Effector memory CD8-positive, alpha-beta T cell (primary cell): Measurements from ENCODE around the gene RECQL5.
A peak's percentile ranks its signal among the peaks of the same experiment; 100 is the strongest.

Source experiments
- ATAC-seq: fragments of 150-1000 bp; cut with Tn5 transposase; replicated peaks from 2 replicates; pipeline ENCODE4 v1.10.0; 2021; ENCODE audit warnings: mild to moderate bottlenecking, moderate library complexity
- DNase-seq, 3 experiments: peaks; one replicate each; pipeline ENCODE4 v3.0.0; 2021
- H3K27ac Mint-ChIP-seq, 2 donors: one replicate each; pipeline ENCODE4 v1.8.0; 2022; ENCODE audit warnings: mild to moderate bottlenecking in 2 of 2, mixed read lengths in 2 of 2, moderate library complexity in 2 of 2
- H3K27me3 Mint-ChIP-seq, 2 donors: one replicate each; pipeline ENCODE4 v1.8.0; 2022; ENCODE audit warnings: mixed read lengths in 2 of 2
- H3K36me3 Mint-ChIP-seq: one replicate; pipeline ENCODE4 v1.8.0; 2022; ENCODE audit warnings: mild to moderate bottlenecking, moderate library complexity, mixed read lengths; ENCODE audit not compliant: insufficient read depth
- H3K4me1 Mint-ChIP-seq, 2 donors: one replicate each; pipeline ENCODE4 v1.8.0; 2022; ENCODE audit warnings: low read depth in 2 of 2, mixed read lengths in 2 of 2
- H3K4me3 Mint-ChIP-seq, 2 donors: one replicate each; pipeline ENCODE4 v1.8.0; 2022; ENCODE audit warnings: mild to moderate bottlenecking in 2 of 2, mixed read lengths in 2 of 2, moderate library complexity in 2 of 2
- H3K9me3 Mint-ChIP-seq, 2 donors: one replicate each; pipeline ENCODE4 v1.8.0; 2022; ENCODE audit warnings: mixed read lengths in 2 of 2

The RECQL5 gene

DNA sequence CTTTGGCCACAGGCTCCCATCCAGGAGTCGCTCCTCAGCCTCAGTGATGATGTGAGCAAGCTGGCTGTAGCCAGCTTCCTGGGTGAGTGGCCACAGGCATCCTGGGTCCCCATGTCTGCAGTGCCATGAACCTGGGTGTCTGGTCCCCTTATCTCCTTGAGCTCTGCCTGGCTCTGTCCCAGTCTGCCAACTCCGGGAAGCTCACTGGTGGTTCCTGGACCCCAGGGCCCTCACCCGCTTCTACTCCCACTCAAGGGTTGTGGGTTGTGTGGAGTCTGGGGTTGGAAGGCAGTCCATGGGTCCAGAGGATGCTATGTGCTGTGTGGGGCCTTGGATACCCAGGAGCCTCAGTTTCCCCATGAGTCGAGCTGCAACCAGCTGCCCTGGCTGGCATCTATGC, 45.5 kb downstream of the RECQL5 start:
- ATAC-seq (no peak), DNase-seq (no peak)
- H3K27me3 Mint-ChIP-seq, result no peaks in the 10 kb centered on the region
- no peak overlapping the region for H3K4me3 Mint-ChIP-seq
- no peak overlapping the region for H3K27ac Mint-ChIP-seq
- peaks cover 0 to 2% of the 10 kb centered on the region in 2 donors for H3K4me1 Mint-ChIP-seq
- H3K9me3 Mint-ChIP-seq, result no peaks in the 10 kb centered on the region
- peaks cover 6% of the 10 kb centered on the region for H3K36me3 Mint-ChIP-seq

DNA sequence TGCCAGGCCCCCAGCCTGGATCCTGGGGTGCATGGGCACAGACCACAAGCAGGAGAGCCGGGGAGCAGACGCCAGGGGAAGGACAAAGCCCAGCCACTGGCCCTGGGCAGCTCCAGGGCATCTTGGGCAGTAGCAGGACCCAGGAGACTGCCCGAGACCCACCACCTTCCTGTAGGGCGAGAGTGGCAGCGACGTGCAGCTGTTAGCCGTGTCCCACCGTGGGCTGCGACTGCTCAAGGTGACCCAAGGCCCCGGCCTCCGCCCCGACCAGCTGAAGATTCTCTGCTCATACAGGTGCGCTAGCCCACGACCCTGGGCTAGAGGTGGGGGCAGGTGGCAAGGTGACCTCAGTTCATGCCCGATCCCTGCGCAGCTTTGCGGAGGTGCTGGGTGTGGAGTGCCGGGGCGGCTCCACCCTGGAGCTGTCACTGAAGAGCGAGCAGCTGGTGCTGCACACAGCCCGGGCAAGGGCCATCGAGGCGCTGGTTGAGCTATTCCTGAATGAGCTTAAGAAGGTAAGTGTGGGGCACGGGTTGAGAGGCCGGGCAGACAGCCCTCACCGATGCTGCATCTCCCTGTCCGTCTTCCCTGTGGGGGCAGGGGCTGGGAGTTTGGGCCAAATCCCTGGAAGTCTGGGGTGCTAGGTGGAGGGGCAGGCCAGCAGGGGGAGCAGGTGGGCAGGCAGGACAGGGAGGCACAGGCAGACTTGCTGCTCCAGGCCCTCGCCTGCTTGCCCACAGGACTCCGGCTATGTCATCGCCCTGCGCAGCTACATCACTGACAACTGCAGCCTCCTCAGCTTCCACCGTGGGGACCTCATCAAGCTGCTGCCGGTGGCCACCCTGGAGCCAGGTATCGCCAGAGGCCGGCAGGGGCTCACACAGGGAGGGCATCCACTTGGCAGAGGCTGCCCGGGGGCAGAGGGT, 47.2 kb downstream of the RECQL5 start:
- Mint-ChIP-seq H3K27me3 (no peaks in the 10 kb centered on the region), H3K36me3 (peaks cover 6% of the 10 kb centered on the region), H3K9me3 (no peaks in the 10 kb centered on the region), H3K27ac (no peak overlapping the region), H3K4me1 (peaks cover 0 to 2% of the 10 kb centered on the region in 2 donors), H3K4me3 (no peak overlapping the region)
- ATAC-seq (no peak), DNase-seq (no peak)

- Mint-ChIP-seq H3K27ac (no peak overlapping the region), H3K9me3 (no peaks in the 10 kb centered on the region), H3K4me1 (peaks cover 0 to 2% of the 10 kb centered on the region in 2 donors), H3K4me3 (no peak overlapping the region), H3K27me3 (no peaks in the 10 kb centered on the region), H3K36me3 (peaks cover 3% of the 10 kb centered on the region)
- ATAC-seq (no peak), DNase-seq (no peak)
Observed at GRCh38 chr17:75617675-75618074, 49.3 kb downstream of the RECQL5 start.

DNA sequence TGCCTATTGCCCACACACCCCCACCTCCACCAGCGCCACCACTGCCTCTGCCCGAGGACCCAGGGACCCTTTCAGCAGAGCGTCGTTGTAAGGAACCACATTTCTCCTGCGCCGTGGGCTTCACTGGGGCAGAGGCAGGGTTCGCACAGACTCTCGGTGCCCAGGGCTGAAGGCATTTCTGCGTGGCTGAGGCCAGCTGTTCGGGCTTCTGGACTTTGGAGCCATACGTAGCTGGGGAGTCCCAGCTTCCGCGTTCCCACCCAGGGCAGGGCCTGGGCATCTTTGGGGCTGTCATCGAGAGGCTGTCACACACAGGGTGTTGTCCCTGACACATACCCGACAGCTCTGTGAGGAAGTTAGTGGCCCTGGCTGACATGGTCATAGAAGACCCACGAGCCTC, 49.7 kb downstream of the RECQL5 start:
- Mint-ChIP-seq H3K9me3 (no peaks in the 10 kb centered on the region), H3K27ac (no peak overlapping the region), H3K4me3 (no peak overlapping the region), H3K4me1 (peaks cover 0 to 2% of the 10 kb centered on the region in 2 donors), H3K36me3 (peaks cover 4% of the 10 kb centered on the region), H3K27me3 (no peaks in the 10 kb centered on the region)
- DNase-seq (no peak), ATAC-seq (no peak)

GRCh38 chr17:75616521-75617122, 50.3 kb downstream of the RECQL5 start:
- Mint-ChIP-seq H3K4me1 (peaks cover 0 to 2% of the 10 kb centered on the region in 2 donors), H3K36me3 (peaks cover 4% of the 10 kb centered on the region), H3K27me3 (no peaks in the 10 kb centered on the region), H3K27ac (no peak overlapping the region), H3K4me3 (no peak overlapping the region), H3K9me3 (no peaks in the 10 kb centered on the region)
- DNase-seq (no peak), ATAC-seq (no peak)

- no peak for ATAC-seq
- Mint-ChIP-seq H3K4me1 (no peaks in the 10 kb centered on the region), H3K4me3 (no peak overlapping the region), H3K27ac (no peak overlapping the region), H3K27me3 (no peaks in the 10 kb centered on the region), H3K9me3 (no peaks in the 10 kb centered on the region), H3K36me3 (peaks cover 4% of the 10 kb centered on the region)
- no peak for DNase-seq
Observed at GRCh38 chr17:75615301-75615700, 51.7 kb downstream of the RECQL5 start.

- Mint-ChIP-seq H3K4me3 (no peak overlapping the region), H3K36me3 (peaks cover 4% of the 10 kb centered on the region), H3K27me3 (no peaks in the 10 kb centered on the region), H3K4me1 (no peaks in the 10 kb centered on the region), H3K9me3 (no peaks in the 10 kb centered on the region), H3K27ac (no peak overlapping the region)
- ATAC-seq (no peak), DNase-seq (no peak)
Observed at GRCh38 chr17:75614556-75615270, 52.2 kb downstream of the RECQL5 start.

- H3K4me3 Mint-ChIP-seq, result no peak overlapping the region
- H3K27me3 Mint-ChIP-seq, result no peaks in the 10 kb centered on the region
- no peak for ATAC-seq
- no peak overlapping the region for H3K27ac Mint-ChIP-seq
- no peak for DNase-seq
- no peaks in the 10 kb centered on the region for H3K4me1 Mint-ChIP-seq
- H3K36me3 Mint-ChIP-seq, result peaks cover 4% of the 10 kb centered on the region
- no peaks in the 10 kb centered on the region for H3K9me3 Mint-ChIP-seq
Observed at GRCh38 chr17:75614006-75614405, 52.9 kb downstream of the RECQL5 start.

DNA sequence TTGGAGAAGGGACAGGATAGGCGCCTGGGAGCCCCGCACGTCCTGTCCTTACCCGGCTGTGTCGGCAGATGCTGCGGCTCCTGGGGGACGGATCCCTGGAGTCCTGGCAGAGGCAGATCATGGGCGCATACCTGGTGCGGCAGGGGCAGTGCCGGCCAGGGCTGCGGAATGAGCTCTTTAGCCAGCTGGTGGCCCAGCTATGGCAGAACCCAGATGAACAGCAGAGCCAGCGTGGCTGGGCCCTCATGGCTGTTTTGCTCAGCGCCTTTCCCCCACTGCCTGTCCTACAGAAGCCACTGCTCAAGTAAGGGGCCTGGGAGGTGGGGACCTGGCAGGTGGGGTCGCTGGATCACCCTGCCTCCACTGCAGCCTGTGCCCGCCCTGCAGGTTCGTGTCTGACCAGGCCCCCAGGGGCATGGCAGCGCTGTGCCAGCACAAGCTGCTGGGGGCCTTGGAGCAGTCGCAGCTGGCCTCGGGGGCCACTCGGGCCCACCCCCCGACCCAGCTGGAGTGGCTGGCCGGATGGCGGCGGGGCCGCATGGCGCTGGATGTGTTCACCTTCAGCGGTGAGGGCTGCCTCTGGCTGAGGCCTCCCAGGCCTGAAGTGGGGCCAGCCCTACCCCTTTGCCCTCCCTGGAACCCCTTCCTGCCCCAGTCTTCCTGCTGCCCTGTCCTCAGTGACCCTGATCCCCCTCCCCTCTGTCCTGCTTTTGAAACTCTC, 53.9 kb downstream of the RECQL5 start:
- no peak overlapping the region for H3K4me3 Mint-ChIP-seq
- no peaks in the 10 kb centered on the region for H3K27me3 Mint-ChIP-seq
- H3K36me3 Mint-ChIP-seq, result peaks cover 4% of the 10 kb centered on the region
- no peak for DNase-seq
- ATAC-seq, result no peak
- no peaks in the 10 kb centered on the region for H3K4me1 Mint-ChIP-seq
- no peaks in the 10 kb centered on the region for H3K9me3 Mint-ChIP-seq
- no peak overlapping the region for H3K27ac Mint-ChIP-seq

DNA sequence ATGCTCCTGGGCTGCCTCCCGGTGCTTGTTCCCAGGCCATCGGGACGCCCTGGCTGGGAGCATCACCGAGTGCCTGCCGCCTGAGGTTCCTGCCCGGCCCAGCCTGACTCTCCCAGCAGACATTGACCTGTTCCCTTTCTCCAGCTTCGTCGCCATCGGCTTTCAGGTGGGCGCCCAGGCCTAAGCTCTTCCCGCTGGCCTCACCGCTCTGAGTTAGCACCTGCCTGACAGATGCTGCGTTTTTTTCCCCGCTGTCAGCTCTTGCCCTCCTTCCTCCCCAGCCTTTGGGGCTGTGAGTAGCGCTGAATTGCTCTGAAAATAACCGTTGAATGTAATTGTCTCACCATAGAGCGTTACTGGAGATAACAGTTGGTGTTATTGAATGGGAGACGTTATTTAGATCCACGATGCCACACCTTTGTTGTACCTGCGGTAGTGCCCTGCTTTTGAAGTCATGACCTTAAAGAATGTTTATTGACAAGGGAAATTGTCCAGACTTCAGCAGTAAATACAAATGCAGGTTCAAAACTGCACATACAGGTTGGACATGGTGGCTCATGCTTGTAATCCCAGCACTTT, 55.0 kb downstream of the RECQL5 start:
- Mint-ChIP-seq H3K36me3 (peaks cover 4% of the 10 kb centered on the region), H3K4me3 (no peak overlapping the region), H3K27ac (no peak overlapping the region), H3K4me1 (no peaks in the 10 kb centered on the region), H3K27me3 (no peaks in the 10 kb centered on the region), H3K9me3 (no peaks in the 10 kb centered on the region)
- DNase-seq (no peak), ATAC-seq (no peak)

DNA sequence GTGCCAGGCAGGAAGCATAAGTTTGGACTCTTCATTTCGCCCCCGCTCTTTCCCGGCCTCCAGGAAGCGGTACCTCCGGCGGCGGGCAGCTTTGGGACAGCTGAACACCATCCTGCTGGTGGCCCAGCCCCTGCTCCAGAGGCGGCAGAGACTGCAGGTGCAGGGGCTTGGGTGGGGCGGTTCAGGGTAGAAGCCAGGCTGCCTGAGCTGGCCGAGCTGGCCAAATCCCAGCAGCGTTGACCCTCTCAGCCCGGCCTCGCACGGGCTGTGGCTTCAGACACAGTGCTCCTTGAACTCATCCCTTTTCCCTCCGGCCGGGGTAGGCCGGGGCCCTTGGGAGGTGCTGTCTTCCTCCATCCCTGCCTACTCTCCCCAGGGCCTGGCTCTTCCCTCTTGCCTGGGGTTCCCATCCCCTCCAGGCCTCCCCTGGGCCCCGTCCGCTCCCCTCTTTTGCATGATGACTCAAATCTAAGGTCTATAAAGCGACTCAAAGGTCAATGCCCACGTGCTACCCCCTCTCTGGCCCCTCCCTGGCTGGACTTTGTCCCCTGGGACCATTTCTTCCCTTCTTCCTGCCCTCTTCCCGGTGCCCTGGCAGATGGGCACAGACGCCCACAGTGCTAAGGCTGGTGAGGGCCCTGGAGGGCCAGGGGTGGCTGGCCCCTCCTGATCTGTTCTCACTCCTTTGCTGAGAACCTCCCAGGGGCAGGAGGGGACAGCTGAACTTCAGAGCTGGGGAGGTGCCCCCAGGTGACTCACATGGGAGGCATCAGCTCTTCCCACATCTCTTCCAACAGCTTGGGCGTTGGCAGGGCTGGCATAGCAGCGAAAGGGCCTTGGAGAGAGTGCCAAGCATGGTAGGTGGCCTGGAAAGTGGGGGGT, 56.6 kb downstream of the RECQL5 start:
- no peak overlapping the region for H3K4me3 Mint-ChIP-seq
- no peak for DNase-seq
- H3K36me3 Mint-ChIP-seq, result peaks cover 4% of the 10 kb centered on the region
- ATAC-seq, result no peak
- H3K27me3 Mint-ChIP-seq, result no peaks in the 10 kb centered on the region
- no peaks in the 10 kb centered on the region for H3K9me3 Mint-ChIP-seq
- H3K4me1 Mint-ChIP-seq, result no peaks in the 10 kb centered on the region
- H3K27ac Mint-ChIP-seq, result no peak overlapping the region

DNA sequence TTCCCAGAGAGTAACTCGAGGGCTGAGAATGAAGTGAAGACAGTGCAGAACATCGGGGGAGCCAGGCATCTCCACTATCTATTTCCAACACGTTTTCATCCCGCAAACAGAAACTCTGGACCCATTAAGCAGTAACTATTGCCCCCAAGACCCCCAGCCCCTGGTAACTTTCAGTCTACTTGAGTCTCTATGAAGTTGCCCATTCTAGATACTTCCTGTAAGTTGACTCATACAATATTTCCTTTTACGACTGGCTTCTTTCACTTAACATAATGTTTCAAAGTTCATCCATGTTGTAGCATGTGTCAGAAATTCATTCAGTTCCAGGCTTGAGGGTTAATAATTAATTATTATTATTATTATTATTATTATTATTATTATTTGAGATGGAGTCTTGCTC, 59.9 kb downstream of the RECQL5 start:
- ATAC-seq, result no peak
- Mint-ChIP-seq H3K9me3 (no peaks in the 10 kb centered on the region), H3K4me1 (peaks cover 0 to 3% of the 10 kb centered on the region in 2 donors), H3K36me3 (no peaks in the 10 kb centered on the region), H3K27me3 (no peaks in the 10 kb centered on the region), H3K27ac (peak overlapping the region in 1 of 2 donors; percentile 60), H3K4me3 (no peak overlapping the region)
- DNase-seq, result no peak
